HL-60/S4 treated with retinoic acid at 250 ng/mL for 4 days and 3 days (cell line): Measurements from ENCODE around the gene TFG.

Experiments
- in situ Hi-C: fragments of 300-500 bp; cut with MboI; formaldehyde crosslinking; loops from 2 replicates; pipeline ENCODE4 v1.7.0; 2022; ENCODE audit warnings: low sequenced_read_pairs

The TFG gene

DNA sequence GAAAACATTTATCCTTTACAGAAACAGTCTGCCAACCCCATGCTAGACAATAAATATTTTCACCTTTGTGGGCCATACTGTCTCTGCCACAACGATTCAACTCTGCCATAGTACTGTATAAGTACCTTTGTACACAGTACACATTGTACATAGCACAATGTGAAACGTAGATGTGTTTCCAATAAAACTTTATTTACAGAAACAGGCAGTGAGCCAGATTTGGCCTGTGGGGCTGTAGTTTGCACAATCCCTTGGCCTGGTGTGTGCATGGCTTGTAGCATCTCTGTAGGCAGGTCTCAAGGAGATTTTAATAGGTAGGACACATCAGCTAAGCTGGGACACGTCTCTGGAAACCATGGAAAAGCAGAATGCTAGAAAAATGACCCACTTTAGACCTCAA, 74.3 kb downstream of the TFG start:
- in situ Hi-C loops, result no loop called here

DNA sequence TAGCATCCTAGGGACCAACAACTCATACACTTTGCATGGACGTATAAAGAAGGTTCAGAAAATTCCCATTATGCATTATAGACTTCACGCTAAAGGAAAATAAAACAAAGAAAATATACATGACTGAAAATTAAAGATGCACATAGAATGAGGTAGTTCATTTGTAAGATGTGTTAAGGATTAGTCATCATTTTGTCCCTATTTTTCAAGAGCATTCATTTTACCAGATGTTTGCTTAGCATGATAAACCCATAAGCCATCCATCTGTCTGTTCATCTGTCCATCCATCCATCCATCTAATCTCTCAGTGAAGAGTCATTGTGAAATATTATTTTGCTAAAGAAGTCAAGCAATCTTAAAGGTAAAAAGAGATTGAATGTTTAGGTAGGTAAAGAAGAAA, 80.3 kb downstream of the TFG start:
- in situ Hi-C loops, result no loop called here

DNA sequence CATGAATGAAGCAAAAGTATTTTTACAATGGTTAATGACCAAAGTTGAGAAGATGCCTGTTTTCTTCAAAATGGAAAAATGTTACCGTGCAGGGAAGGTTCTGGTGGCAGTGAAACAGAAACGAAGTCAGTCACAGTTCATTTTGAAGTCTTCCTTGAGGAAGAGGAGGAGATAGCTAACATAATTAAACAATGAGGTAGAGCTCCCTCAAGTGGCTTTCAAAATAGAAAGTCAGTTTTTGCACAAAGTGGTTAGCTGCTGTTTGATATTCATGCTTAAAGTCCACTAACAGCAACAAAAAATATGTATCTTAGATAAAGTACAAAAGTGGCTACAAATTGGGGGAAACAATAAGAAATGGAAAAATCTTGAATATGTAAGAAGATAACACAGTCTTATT, 87.3 kb downstream of the TFG start:
- in situ Hi-C loops, result no loop called here

DNA sequence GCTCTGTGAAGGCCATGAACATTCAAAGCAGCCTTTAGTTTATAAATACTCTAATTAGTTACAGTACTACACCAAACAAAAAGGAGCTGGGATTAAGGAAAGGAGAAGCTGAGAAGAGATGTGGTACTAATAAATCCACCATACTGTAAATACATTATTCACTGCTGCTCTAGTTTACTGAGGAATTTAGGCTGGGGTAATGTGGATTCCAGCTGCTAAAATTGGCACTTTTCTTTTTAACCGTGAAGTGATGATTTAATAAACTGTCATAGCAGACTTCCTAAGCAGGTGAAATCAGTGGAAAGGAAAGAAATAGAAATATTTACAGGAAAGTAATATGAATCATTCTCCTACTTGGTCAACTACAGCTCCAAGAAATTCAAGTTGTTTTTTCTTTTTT, 88.7 kb downstream of the TFG start:
- in situ Hi-C loops, result no loop called here
